Activated CD8-positive, alpha-beta memory T cell treated with anti-CD3 and anti-CD28 coated beads, Interleukin-2, amount 50 U/mL, for 4 hours (primary cell): Measurements from ENCODE around the gene DPYSL4.

Source experiments
- DNase-seq: peaks from one replicate; pipeline ENCODE4 v3.0.0-alpha.2; 2020

Gene DPYSL4

DNA sequence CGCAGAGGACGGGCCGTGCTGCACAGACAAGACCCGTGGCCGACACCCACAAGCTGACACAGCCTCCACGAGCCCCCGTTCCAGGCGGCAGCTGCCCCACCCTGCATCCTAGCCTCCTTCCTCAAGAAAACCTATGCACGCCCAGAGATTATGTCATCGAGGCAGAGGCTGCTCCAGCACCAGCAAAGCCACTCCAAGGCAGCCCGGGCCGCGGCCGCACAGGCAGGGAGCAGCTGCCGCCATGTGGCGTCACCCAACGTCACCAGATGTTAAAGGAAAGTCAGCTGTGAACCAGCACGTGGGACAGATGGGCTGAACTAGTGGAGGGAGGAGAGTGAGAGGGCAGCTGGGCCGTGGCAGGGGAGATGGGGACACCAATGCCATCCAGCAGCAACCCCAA lies 61.2 kb downstream of the DPYSL4 start:
- DNase-seq, result no peak

DNA sequence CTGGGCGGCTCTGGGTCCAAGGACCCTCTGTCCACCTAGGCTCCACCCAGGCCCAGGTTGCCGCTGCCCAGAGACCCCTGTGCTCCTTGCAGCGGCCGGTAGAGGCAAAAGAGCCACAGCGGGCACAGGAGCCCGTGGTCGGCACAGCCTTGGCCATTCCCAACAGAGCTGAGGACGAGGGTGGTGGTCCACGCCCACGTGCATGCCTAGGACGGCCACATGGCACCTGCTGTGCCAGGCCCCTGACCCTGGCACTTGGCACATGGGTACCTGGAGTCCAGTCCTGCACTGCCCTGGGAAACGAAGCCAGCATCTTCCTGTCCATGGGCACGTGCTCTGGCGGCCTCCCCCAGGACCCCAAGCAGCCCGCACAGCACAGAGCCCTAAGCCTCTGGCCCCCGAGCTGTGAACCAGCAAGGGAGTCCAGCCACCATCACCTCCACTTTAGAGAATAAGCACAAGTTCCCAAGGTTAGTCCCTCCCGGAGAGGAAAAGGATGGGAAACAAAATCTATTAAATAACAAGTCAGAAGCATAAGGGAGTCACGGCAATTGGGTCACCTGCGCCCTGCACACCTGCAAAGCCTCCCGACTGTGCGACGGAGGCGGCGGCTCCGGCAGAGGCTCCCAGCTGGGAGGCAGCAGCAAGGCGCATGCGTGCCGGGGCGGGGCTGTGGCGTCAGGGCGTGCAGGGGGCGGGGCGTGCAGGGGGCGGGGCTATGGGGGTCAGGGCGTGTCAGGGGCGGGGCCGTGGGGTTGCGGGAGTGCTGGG lies 61.9 kb downstream of the DPYSL4 start:
- peak; percentile 34 for DNase-seq

DNA sequence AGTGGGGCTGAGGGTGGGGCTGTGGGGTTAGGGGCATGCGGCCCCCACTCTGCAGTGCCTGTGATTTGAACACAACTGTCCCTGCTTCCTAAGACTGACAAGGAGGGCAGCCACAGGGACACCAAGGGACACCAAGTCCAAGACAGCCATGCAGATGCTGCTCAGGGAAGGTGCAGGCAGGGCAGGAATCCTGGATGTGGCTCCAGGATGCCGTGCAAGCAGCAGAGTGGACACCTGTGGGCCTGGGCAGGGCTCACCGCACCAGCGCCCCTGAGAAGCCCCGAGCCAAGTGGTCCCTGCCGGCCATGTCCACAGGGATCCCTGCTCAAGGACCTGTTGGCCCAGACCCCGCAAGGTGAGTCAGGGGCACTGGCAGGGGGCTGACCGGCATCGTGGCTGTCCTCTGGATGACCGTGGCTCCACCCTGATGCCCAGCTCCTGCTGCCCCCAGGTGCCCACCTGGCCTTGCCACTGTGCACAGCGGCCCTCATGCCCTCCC lies 62.5 kb downstream of the DPYSL4 start:
- no peak for DNase-seq

DNA sequence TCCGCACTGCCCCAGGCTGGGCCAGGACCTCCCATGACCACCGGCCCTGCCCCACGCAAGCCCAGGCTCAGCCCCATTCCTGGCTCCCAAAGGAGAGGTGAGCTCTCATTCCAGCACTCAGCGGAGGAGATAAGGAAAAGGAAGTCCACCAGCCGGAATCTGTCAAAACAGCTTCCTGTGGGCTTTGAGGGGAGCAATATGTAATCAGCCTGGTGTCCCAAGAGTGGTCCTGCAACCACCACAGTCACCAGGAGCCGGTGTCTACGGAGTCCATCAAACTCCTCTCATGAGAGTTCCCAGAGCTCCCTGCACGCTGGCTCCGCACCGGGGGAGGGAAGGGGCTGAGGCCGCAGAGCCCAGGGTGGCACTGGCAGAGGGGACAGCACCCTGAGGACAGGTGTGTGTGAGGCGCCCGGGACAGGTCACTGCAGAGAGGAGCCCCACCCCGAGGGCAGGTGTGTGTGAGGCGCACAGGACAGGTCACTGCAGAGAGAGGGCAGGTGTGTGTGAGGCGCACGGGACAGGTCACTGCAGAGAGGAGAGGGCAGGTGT lies 63.2 kb downstream of the DPYSL4 start:
- no peak for DNase-seq

DNA sequence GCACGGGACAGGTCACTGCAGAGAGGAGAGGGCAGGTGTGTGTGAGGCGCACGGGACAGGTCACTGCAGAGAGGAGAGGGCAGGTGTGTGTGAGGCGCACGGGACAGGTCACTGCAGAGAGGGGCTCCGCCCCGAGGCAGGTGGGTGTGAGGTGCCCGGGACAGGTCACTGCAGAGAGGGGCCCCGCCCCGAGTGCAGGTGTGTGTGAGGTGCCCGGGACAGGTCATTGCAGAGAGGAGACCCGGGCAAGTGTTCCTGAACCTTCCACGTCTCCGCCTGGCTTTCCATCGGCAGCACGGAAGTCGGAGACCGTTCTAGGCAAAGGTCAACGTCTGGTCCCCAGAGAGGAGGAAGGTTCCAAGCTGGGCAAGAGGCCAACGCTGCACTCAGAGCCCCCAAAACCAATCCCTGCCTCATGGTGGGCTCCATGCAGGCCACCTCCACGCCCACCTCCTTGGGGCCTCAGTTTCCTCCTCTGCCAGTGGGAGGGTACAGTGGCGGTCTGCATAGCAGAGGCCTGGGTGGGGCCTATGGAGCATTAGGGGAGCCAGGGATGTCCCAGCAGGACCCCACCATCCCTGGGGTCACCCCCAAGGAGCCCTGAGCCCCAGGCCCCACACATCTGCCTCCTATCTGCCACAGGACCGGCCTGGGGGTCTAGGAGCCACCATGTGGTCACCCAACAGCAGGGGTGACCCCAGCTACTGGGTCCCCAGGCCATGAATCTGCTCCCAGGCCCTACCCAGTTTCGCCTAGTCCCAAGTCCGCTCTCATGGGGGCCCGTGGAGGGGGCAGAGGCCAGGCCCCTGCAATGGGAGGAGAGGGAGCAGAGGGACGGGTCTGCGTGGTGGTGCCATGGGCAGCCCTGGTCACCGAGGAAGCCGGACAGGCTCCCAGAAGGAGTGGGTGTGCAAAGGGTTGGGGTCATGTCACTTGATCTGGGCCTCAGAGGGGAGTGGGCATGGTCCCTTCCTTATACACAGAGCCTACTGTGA lies 64.0 kb downstream of the DPYSL4 start:
- DNase-seq, result no peak

DNA sequence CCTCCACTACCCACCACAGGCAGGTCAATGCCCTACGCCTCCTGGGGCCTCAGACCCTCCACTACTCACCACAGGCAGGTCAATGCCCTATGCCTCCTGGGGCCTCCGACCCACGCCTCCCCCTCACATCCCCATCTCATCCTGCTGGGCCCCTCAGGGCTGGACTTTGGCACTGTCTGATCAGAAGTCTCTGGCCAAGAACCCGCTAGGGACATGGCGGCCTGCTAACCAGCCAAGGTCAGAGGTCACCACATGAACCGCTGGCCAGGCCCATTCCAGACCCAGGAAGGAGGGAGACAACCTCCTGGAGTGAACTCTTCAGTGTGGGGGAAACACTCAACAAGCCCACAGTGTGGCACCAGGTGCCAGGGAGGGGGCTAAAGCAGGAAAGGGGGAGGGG lies 65.2 kb downstream of the DPYSL4 start:
- no peak for DNase-seq

DNA sequence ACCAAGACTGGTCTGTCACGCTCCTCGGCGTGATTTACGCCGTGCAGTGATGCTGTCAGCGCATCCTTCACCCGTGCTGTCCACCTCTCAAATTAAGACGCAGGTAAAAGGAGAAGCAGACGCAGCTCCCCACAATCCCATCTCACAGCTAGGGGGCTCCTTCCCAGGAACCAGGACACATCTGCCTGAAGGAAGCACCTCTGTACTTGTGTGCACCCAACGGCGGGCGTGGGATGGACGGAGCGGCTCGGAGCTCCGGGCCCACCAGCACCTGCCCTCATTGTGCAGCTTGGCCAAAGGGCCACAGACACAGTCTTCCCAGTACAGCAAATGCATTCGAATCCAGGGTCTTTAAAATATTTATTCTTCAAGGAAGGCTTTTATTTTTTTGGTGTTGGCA lies 65.7 kb downstream of the DPYSL4 start:
- no peak for DNase-seq

DNA sequence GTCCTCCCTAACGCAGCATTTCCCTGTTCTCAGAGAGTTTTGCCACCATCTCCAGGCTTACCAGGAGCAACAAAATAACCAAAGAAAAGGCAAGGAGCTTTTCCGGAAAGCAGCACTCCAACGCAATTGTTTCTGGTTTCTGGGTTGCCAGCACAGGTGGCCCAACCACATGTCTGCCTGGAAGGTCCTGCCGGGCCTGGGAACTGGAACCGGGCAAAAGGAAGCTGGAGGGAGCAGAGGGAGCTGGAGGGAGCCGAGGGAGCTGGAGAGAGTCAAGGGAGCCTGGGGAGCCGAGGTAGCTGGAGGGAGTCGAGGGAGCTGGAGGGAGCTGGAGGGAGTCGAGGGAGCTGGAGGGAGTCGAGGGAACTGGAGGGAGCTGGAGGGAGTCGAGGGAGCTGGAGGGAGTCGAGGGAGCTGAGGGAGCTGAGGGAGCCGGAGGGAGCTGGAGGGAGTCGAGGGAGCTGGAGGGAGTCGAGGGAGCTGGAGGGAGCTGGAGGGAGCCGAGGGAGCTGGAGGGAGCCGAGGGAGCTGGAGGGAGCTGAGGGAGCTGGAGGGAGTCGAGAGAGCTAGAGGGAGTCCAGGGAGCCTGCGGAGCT lies 66.4 kb downstream of the DPYSL4 start:
- DNase-seq, result no peak

DNA sequence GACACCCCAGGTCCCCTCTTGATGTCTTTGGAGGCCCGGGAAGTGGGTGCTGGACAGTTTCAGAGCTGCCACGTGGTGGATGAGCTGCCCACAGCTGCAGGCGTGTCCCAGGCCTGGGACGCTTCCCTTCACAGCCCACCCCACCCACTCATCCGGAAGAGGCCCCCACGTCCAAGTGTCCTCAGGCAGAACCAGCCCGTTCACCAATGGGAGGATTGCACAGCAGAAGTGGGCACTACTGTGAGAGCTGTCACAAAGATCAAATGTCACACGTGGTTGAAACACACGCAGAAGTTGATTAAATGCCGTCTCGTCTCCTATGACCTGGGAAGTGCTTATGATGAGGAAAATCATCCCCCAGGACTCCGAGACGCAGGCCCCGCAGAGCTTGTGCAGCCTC lies 68.1 kb downstream of the DPYSL4 start:
- DNase-seq, result no peak
